Activated CD8-positive, alpha-beta T cell treated with anti-CD3 and anti-CD28 coated beads for 36 hours (primary cell): ENCODE results near the gene ZNF689. TPM values are rescaled to one million over a fixed set of nuclear protein-coding genes. Genes with fewer than 3 reads are reported as not detected.

Experiments used
- ATAC-seq: fragments of 200-7000 bp; cut with Tn5 transposase; one replicate; pipeline ENCODE4 v1.10.0; 2021; ENCODE audit warnings: mild to moderate bottlenecking, moderate library complexity
- CTCF ChIA-PET: fragments of 350-600 bp; sonication (Branson Sonifier 250); formaldehyde crosslinking; loops from one replicate; lab custom pipeline; 2021; ENCODE audit warnings: antibody characterized with exemption; lab: Charles Lee
- POLR2A ChIA-PET: fragments of 350-600 bp; sonication (Branson Sonifier 250); formaldehyde crosslinking; loops from one replicate; lab custom pipeline; 2021; ENCODE audit warnings: antibody characterized with exemption; lab: Charles Lee
- DNase-seq: peaks from one replicate; pipeline ENCODE4 v3.0.0-alpha.2; 2020
- H3K27ac Mint-ChIP-seq: one replicate; pipeline ENCODE4 v1.8.0; 2021; ENCODE audit warnings: mild to moderate bottlenecking, mixed read lengths
- H3K27me3 Mint-ChIP-seq: one replicate; pipeline ENCODE4 v1.8.0; 2021; ENCODE audit warnings: mixed read lengths
- H3K36me3 Mint-ChIP-seq: one replicate; pipeline ENCODE4 v1.8.0; 2021; ENCODE audit warnings: low read depth, mixed read lengths
- H3K4me1 Mint-ChIP-seq: one replicate; pipeline ENCODE4 v1.8.0; 2021; ENCODE audit warnings: low read depth, mixed read lengths
- H3K4me3 Mint-ChIP-seq: one replicate; pipeline ENCODE4 v1.8.0; 2021; ENCODE audit warnings: mild to moderate bottlenecking, moderate library complexity, mixed read lengths
- H3K9me3 Mint-ChIP-seq: one replicate; pipeline ENCODE4 v1.8.0; 2021; ENCODE audit warnings: mixed read lengths
- intact Hi-C: fragments of 100-400 bp; cut with micrococcal nuclease; formaldehyde crosslinking; loops from one replicate; pipeline ENCODE4 v1.10.0; 2022
- total RNA-seq, 2 experiments: library from RNA; stranded (reverse); gene quantifications; one replicate each; pipeline ENCODE4 v1.2.3, GENCODE V29; 2021
- TF ChIP-seq, protein P1 (sequence below): fragments of 200-600 bp; IDR thresholded peaks from one replicate; pipeline ENCODE4 v1.8.0; 2022; ENCODE audit warnings: antibody characterized with exemption, mild to moderate bottlenecking

ZNF689 gene
- total RNA-seq, 2 experiments from 2014 or later, result 9.8 to 11.3 TPM

DNA sequence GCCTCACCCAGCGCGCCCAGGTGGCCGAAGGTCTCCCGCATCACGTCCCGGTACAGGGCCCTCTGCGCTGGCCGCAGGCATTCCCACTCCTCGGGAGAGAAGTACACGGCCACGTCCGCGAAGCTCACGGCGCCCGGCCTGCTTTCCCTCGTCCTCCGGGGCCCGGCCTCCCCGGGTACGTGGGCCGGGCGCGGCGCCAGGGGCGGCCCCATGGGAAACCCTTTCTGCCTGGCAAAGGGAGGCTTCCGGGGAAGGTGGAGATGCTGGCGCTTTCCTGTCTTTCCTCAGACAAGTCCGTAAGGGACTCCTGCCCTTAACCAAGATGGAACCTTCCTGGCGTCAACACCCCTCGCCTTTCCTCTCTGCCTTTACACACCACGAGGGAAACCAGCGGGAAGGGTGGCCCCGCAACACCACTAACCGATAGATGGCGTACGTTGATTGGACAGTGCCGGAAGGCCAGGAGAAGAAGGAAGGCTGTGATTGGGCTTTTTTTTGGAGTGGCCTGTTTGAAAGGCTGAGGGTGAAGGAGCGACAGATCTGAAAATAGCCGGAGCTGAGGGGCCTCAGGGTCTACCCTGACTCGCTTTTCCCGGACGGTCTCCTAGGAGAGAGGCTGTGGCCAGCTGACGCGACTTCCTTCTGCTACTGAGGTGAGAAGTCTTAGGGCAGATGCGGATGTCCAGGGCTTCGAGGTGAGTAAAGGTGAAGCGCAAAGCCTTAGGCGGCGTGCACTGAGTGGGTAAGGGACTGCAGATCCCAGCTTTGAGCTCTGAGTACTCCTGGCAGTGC is 24.6 kb downstream of the ZNF689 start, which contains the start of gene ZNF785:
Gene ZNF785 (minus strand): TSS at position 298 of the 792 bp plus-strand sequence. CDS start 86 bp downstream, at position 212.
- Mint-ChIP-seq H3K27me3 (no peaks in the 10 kb centered on the region), H3K36me3 (peaks cover 39% of the 10 kb centered on the region), H3K4me3 (peak within 1 kb of the TSS; percentile 91), H3K27ac (peak within 1 kb of the TSS; percentile 88), H3K9me3 (no peaks in the 10 kb centered on the region), H3K4me1 (peaks cover 25% of the 10 kb centered on the region)
- ChIA-PET CTCF (interaction anchor here (0.7 to 4.9 kb wide), 8 partner anchors 13 to 168 kb away, joined by 3 to 42 read pairs (median 6); partner anchors contain the start of genes ZNF747 and ZNF764), POLR2A (interaction anchor here (0.6 to 3.3 kb wide), 26 partner anchors 9 to 697 kb away, joined by 3 to 30 read pairs (median 4); partner anchors contain the start of genes DCTPP1, PHKG2, ZNF688 and ZNF689)
- peak; percentile 97 for DNase-seq
- intact Hi-C loops, result no loop called here
- ATAC-seq, result peak; percentile 98
- TF ChIP-seq, protein P1, sequence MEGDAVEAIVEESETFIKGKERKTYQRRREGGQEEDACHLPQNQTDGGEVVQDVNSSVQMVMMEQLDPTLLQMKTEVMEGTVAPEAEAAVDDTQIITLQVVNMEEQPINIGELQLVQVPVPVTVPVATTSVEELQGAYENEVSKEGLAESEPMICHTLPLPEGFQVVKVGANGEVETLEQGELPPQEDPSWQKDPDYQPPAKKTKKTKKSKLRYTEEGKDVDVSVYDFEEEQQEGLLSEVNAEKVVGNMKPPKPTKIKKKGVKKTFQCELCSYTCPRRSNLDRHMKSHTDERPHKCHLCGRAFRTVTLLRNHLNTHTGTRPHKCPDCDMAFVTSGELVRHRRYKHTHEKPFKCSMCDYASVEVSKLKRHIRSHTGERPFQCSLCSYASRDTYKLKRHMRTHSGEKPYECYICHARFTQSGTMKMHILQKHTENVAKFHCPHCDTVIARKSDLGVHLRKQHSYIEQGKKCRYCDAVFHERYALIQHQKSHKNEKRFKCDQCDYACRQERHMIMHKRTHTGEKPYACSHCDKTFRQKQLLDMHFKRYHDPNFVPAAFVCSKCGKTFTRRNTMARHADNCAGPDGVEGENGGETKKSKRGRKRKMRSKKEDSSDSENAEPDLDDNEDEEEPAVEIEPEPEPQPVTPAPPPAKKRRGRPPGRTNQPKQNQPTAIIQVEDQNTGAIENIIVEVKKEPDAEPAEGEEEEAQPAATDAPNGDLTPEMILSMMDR, result no peak

- Mint-ChIP-seq H3K36me3 (peaks cover 40% of the 10 kb centered on the region), H3K4me1 (peaks cover 25% of the 10 kb centered on the region), H3K27me3 (no peaks in the 10 kb centered on the region), H3K9me3 (no peaks in the 10 kb centered on the region), H3K27ac (peak overlapping the region; percentile 80), H3K4me3 (peak overlapping the region; percentile 91)
- ATAC-seq (peak; percentile 16), DNase-seq (peak; percentile 44)
- CTCF ChIA-PET, result interaction anchor here (1.5 to 4.9 kb wide), 5 partner anchors 14 to 50 kb away, joined by 3 to 42 read pairs (median 7); partner anchors contain the start of genes ZNF747 and ZNF764
- TF ChIP-seq, protein P1, result no peak
- POLR2A ChIA-PET, result interaction anchor here (0.6 to 3.3 kb wide), 18 partner anchors 13 to 696 kb away, joined by 3 to 30 read pairs (median 4); partner anchors contain the start of genes DCTPP1, ZNF688, ZNF689 and ZNF747
- intact Hi-C loops, result no loop called here
Observed at GRCh38 chr16:30585022-30585399, 25.2 kb downstream of the ZNF689 start.

DNA sequence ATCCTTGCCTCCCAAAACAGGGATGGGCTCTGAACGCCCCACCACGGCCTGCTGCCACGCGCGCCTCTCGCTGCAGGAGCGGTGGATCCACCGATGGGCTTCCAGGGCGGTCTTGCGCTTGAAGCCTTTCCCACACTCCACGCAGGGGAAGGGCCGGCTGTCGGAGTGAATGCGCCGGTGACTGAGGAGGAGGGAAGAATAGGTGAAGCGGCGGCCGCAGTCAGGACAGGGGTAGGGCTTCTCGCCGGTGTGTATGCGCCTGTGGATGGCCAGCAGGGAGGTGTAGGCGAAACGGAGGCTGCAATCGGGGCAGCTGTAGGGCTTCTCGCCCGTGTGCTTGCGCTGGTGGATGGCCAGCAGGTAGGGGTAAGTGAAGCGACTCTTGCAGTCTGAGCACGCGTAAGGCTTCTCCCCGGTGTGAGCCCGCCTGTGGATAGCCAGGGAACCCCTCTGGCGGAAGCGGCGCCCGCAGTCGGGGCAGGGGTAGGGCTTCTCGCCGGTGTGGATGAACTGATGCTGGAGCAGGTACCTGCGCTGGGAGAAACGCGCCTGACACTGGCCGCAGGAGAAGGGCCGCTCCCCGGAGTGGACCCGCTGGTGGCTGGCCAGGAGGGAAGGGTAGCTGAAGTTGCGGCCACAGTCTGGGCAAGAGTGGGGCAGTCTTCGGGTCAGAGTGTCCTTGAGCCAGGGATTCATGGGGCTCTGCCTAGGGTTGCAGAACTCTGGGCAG is 27.4 kb downstream of the ZNF689 start:
- TF ChIP-seq, protein P1, result no peak
- intact Hi-C loops, result no loop called here
- no peak overlapping the region for H3K4me3 Mint-ChIP-seq
- H3K36me3 Mint-ChIP-seq, result peaks cover 42% of the 10 kb centered on the region
- peaks cover 23% of the 10 kb centered on the region for H3K4me1 Mint-ChIP-seq
- ATAC-seq (no peak), DNase-seq (no peak)
- CTCF ChIA-PET, result interaction anchor here (0.8 to 1.1 kb wide), 2 partner anchors 10 to 49 kb away, joined by 3 read pairs; partner anchors contain the start of gene ZNF747
- H3K27ac Mint-ChIP-seq, result no peak overlapping the region
- POLR2A ChIA-PET, result interaction anchor here (1.5 kb wide), 1 partner anchor 48 kb away, joined by 4 read pairs; the partner anchor contains the start of gene ZNF747
- no peaks in the 10 kb centered on the region for H3K27me3 Mint-ChIP-seq
- no peaks in the 10 kb centered on the region for H3K9me3 Mint-ChIP-seq

DNA sequence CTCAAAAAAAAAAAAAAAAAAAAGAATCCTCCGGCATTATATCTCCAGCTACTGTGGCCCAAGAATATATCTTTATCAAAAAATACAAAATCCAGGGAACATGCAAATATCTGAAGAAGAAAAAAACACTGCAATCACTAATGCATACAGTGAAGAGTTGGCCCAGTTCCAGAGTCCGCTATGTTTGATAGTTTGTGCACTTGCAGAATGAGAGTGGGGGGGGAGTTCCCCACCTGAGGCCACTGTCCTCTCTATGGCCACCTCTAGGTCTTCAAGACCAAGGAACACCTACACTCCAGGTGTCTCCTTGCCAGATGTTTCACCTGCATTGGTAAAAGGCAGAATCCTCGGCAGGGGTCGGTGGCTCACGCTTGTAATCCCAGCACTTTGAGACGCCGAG is 28.7 kb downstream of the ZNF689 start:
- no peak for DNase-seq
- H3K9me3 Mint-ChIP-seq, result no peaks in the 10 kb centered on the region
- CTCF ChIA-PET, result interaction anchor here (0.8 kb wide), 1 partner anchor 9 kb away, joined by 3 read pairs; no protein-coding TSS in a partner anchor
- TF ChIP-seq, protein P1, result no peak
- no peak overlapping the region for H3K4me3 Mint-ChIP-seq
- POLR2A ChIA-PET, result interaction anchor here (0.8 to 1.5 kb wide), 3 partner anchors 9 to 46 kb away, joined by 3 to 4 read pairs (median 4); partner anchors contain the start of genes ZNF688 and ZNF747
- H3K36me3 Mint-ChIP-seq, result peaks cover 32% of the 10 kb centered on the region
- H3K27ac Mint-ChIP-seq, result no peak overlapping the region
- intact Hi-C loops, result no loop called here
- peaks cover 14% of the 10 kb centered on the region for H3K4me1 Mint-ChIP-seq
- ATAC-seq, result no peak
- no peaks in the 10 kb centered on the region for H3K27me3 Mint-ChIP-seq
